Activated CD8-positive, alpha-beta memory T cell treated with anti-CD3 and anti-CD28 coated beads, Interleukin-2, amount 50 U/mL, for 1 hour (primary cell): ENCODE results near the gene APLP1.
"Not testable (repeated sequence)": the region's sequence is repeated elsewhere in the genome, so short reads cannot be mapped to it uniquely, and the experiment has no call there.

Source experiments
- DNase-seq: peaks from one replicate; pipeline ENCODE4 v3.0.0-alpha.2; 2020; ENCODE audit errors: extremely low read depth

APLP1 gene

DNA sequence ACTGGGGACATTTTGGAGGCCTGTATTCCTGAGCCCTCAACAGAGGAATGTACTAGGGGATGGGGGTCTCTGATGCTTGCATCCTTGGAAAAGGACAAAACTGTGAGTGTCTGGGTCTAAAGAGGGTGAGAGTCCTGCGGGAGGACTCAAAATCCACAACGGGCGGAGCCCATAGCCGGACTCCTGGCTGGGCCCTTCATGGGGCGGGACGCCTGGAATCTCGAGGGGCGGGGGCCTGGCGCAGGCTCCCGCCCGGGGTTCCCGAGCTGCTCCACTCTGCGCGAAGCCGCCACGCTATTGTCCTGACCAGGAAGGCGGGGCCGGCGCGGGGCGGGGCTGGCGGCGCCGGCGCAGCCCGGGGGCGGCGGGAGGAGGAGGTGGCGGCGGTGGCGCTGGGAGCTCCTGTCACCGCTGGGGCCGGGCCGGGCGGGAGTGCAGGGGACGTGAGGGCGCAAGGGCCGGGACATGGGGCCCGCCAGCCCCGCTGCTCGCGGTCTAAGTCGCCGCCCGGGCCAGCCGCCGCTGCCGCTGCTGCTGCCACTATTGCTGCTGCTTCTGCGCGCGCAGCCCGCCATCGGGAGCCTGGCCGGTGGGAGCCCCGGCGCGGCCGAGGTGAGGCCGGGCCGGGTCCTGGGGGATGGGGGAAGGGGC, at the start of gene APLP1:
Gene APLP1 (plus strand): TSS at position 403 of the 651 bp plus-strand sequence. CDS start 63 bp downstream, at position 466.
- no peak for DNase-seq

DNA sequence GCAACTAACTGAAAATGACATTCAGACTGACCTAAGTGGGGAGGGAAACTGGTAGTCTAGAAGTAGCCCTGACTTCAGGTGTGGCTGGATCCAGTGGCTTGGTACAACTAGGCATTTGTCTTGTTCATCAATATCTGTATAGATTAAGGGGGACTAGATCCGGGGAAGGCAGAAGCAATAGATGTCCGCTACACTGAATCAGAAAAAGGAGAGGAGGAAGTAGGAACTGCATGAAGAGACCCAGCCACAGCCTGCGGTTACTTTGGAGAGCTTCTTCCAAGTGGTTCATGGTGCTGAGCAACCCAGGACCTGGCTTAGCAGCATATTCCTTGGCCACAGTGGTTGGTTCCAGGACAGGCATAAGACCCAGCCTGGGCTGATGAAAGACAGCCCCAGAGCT, 45.8 kb upstream of the APLP1 start:
- DNase-seq: no peak

DNA sequence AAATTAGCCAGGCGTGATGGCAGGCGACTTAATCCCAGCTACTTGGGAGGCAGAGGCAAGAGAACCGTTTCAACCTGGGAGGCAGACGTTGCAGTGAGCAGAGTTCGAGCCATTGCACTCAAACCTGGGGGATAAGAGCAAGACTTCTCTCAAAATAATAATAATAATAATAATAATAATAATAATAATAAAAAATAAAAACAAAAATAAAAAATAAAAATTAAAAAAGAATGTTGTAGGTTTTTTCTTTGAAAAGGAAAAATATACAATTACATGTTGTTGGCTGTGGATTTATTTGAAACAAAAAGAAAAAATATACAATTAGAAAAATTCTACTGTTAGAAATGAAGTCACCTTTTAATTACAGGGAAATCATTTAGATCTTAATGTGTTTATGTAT, 44.2 kb upstream of the APLP1 start:
- DNase-seq: no peak

DNA sequence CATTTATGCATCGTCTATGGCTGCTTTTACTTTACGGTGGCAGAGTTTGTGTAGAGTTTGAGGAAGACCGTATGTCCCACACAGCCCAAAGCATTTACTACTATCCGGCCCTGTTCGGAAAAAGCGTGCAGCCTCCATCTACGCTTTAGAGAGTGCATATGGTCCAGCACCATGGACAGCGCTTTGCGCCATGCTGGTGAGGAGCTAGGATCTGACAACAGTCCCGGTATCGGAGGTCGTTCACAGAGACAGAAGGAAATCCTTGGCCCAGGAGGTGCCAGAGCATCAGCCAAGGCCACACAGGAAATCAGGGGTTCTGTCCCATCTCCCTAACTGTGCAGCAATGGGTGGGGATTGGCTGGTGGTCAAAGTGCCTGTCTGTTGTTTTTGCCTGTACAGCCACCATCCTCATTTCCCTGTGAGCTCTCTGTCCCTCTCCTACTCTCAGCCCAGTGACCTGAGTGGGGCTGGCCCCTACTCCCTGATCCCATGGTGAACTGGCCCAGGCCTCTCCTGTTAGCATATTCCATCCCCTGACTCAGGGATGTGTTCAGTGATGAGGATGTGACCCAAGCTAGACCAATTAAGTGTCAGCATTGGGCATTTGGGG, 39.6 kb upstream of the APLP1 start:
- DNase-seq: no peak

DNA sequence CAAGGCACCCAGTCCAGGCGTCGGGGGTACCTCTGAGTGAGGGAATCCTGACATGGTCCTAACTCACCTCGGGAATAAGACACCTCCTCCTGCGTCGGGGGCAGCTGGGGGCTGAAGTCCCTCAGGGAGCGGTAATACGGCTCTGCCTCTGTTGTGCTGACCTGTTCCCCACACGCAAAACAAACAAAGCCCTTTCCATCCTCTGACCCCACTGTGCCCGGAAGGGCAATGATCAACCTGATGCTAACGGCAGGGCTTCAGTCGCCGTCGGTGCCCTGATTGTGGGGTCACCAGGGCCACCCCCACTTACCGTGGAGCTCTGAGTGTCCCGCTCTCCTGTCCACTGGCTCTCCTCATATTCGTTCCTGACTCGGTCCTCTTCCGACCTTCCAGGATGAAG, 37.4 kb upstream of the APLP1 start:
- no peak for DNase-seq

- DNase-seq: no peak
These were observed 36.3 kb upstream of the APLP1 start for GRCh38 chr19:35832054-35832453.

DNA sequence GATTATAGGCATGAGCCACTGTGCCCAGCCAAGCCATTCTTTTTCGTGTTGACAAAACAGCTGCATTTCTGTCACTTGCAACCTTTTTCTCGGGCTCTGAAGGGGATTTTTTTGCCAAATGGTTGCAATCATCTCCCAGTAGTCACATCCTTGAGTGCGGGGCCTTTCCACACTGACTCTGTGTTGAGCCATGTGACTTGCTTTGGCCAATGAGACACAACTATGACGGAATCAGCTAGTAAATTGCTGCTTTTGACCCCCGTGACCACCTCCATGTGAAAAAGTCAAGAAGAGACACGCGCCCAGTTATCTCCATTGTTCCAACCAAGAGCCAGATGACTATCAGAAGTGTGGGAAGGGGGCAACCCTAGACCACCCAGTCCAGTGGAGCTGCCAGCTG, 34.4 kb upstream of the APLP1 start:
- DNase-seq: no peak

GRCh38 chr19:35836096-35836495, 32.3 kb upstream of the APLP1 start:
- not testable (repeated sequence) for DNase-seq

DNA sequence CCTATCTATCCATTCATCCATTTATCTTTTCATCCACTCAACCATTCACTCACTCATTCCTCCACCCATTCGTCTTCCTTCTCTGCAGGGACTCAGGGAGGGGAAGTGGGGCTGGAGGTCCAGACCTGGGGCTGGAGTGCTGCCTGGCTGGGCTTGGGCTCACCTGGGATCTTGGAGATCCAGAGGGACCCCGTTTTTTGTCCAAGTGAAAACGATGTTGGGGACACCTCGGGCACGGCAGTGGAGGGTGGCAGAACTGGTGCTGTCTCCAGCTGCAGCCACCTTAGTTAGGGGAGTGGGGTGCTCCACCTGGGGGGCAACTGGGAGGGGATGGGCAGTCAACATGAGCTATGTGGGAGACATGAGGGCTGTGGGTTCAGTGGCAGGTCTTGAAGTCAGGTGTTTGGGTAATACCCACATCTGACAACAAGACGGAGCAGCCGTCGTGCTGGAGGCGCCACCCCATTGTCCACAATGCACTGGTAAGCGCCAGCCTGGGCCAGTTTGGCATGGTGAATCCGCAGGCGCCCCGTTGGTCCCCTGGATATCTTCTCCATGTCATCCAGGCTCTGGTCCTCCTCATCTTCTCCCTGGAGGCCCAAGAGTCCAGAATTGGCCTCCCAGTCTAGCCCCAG, 26.3 kb upstream of the APLP1 start:
- no peak for DNase-seq

- DNase-seq: no peak
These were observed 25.6 kb upstream of the APLP1 start for GRCh38 chr19:35842666-35843272.

GRCh38 chr19:35843676-35844481, 24.5 kb upstream of the APLP1 start:
- no peak for DNase-seq

DNA sequence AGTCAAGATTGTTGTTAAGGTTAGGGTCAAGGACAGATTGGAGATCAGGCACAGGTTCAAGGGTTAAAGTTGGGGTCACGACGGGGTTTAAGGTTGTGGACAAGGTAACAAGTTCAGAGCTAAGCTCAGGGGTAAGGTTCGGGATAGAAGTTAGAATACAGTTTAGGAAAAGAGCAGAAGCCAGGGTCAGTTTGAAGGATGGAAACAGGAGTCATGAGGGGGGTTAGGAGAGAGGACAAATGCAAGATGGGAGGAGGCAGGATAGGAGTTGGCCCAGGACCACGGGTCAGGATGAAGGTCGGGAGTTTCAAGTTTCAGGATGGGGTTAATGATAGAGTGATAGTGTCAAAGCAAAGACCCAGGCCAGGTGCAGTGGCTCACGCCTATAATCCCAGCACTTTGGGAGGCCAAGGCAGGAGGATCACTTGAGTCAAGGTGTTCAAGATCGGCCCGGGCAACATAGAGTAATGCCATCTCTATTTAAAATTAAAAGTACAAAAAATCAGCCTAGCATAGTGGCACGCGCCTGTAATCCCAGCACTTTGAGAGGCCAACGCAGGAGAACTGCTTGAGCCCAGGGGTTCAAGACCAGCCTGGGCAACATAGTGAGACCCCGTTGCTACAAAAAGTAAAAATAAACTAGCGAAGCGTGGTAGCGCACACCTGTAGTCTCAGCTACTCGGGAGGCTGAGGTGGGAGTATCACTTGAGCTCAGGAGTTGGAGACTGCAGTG, 23.7 kb upstream of the APLP1 start:
- no peak for DNase-seq

DNA sequence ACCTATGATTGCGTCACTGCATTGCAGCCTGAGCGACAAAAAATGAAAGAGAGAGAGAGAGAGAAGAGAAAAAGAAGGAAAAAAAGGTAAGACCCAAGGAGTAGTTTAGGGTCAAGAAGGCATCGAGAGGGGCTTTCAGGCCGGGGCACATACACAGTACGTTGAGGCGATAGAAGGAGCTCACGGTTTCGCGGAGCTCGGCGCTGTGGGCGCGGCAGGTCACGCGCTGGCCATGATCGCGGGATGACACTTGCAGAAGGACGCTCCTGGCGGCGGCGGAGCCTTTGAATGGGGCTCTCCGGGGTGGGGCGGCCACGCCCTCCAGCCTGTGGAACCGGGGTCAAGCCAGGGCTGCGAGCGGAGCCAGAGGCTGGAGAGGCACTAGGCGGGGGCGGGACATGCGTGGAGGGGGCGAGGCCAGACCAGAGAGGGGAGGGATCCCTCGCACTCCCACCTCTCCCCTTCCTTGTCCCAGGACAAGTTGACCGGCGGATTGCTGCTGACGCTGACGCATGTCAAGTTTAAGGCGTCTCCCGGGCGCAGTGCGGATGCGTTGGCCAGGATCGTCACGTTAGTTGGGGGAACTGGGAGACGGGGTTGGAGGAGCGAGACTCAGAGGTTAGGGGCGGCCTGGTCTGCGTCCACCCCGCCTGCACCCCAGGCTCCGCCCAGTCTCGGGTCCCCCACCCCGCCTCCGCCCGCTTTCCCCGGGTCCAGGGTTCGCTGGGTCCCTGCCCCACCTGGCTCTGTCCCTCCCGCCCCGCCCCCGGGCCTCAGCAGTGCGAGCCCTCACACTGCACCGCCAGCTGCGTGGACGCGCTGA, 22.9 kb upstream of the APLP1 start:
- DNase-seq: no peak

DNA sequence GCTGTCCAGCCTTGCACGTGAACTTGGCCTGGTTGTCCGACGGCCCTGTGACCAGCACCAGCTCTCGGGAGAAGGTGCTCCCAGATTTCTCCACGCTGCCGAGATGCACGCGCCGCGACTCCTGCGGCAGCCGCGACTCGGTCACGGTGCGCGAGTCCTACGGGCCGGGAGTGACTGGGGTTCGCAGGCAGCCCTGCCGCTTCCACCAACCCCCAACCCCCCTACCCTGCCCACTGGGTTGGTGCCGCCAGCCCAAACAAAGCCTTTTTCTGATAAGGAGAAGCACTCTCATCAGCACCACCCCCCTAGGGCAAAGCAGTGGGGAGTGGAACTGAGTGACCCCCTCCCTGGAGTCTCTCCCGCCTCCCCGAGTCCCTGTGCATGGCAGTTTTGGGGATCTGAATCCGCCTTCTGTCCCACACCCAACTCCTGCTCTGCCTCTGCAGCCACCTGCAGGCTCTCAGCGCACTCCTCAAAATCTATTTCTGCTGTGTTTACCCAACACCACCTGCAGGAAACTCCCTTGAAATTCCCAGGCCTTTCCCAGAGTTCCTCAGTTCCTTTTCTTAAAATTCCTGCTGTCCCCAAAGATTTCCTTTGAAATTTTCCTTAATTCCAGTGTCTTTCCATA, 22.2 kb upstream of the APLP1 start:
- no peak for DNase-seq

- DNase-seq: no peak
These were observed 20.5 kb upstream of the APLP1 start for GRCh38 chr19:35847911-35848310.

GRCh38 chr19:35848486-35848885, 19.9 kb upstream of the APLP1 start:
- no peak for DNase-seq

- no peak for DNase-seq
These were observed 19.4 kb upstream of the APLP1 start for GRCh38 chr19:35848919-35849505.

GRCh38 chr19:35851213-35852028, 17.0 kb upstream of the APLP1 start:
- no peak for DNase-seq
